NCI-H1436 treated with DMSO at 0.1 percent for 48 hours (cell line): ENCODE results near the gene ADGRG7.
"Not testable (repeated sequence)": the region's sequence is repeated elsewhere in the genome, so short reads cannot be mapped to it uniquely, and the experiment has no call there.

Experiments used
- DNase-seq: peaks from one replicate; lab custom pipeline; 2025; lab: John Stamatoyannopoulos, UW

Gene ADGRG7

GRCh38 chr3:100609305-100609704, at the start of gene ADGRG7:
ADGRG7 (plus strand) TSS chr3:100609601; CDS start chr3:100609857, 256 bp downstream.
- DNase-seq, result no peak

GRCh38 chr3:100560426-100560825, 49.0 kb upstream of the ADGRG7 start:
- no peak for DNase-seq

GRCh38 chr3:100561459-100562158, 47.8 kb upstream of the ADGRG7 start:
- no peak for DNase-seq

- DNase-seq, result no peak
Measured at GRCh38 chr3:100562224-100562857, 47.1 kb upstream of the ADGRG7 start.

GRCh38 chr3:100563228-100563627, 46.2 kb upstream of the ADGRG7 start:
- DNase-seq, result no peak

- no peak for DNase-seq
Measured at GRCh38 chr3:100563652-100564211, 45.7 kb upstream of the ADGRG7 start.

GRCh38 chr3:100570811-100571210, 38.6 kb upstream of the ADGRG7 start:
- no peak for DNase-seq

- DNase-seq, result no peak
Measured at GRCh38 chr3:100574536-100574935, 34.9 kb upstream of the ADGRG7 start.

GRCh38 chr3:100575704-100576103, 33.7 kb upstream of the ADGRG7 start:
- DNase-seq, result no peak

- DNase-seq, result no peak
Measured at GRCh38 chr3:100577382-100578008, 31.9 kb upstream of the ADGRG7 start.

GRCh38 chr3:100578646-100579045, 30.8 kb upstream of the ADGRG7 start:
- DNase-seq, result no peak

- no peak for DNase-seq
Measured at GRCh38 chr3:100580147-100580546, 29.3 kb upstream of the ADGRG7 start.

- DNase-seq, result no peak
Measured at GRCh38 chr3:100581650-100582049, 27.8 kb upstream of the ADGRG7 start.

GRCh38 chr3:100582157-100582556, 27.2 kb upstream of the ADGRG7 start:
- DNase-seq, result not testable (repeated sequence)

- DNase-seq, result no peak
Measured at GRCh38 chr3:100584101-100584660, 25.2 kb upstream of the ADGRG7 start.

- DNase-seq, result no peak
Measured at GRCh38 chr3:100586832-100587231, 22.6 kb upstream of the ADGRG7 start.

- no peak for DNase-seq
Measured at GRCh38 chr3:100588251-100588650, 21.1 kb upstream of the ADGRG7 start.

- peak; percentile 17 for DNase-seq
Measured at GRCh38 chr3:100590114-100590839, 19.1 kb upstream of the ADGRG7 start.

GRCh38 chr3:100590840-100591147, 18.6 kb upstream of the ADGRG7 start:
- no peak for DNase-seq

GRCh38 chr3:100591411-100591810, 18.0 kb upstream of the ADGRG7 start:
- DNase-seq, result no peak

GRCh38 chr3:100600181-100601042, 9.0 kb upstream of the ADGRG7 start:
- no peak for DNase-seq
